SK-N-SH (cell line): ENCODE data around the gene STK11IP. TPM values are rescaled to one million over a fixed set of nuclear protein-coding genes. Genes with fewer than 3 reads are reported as not detected.

Experiments
- CTCF ChIA-PET: fragments of 300-600, 350-600 bp; formaldehyde crosslinking; extraction: SDS; loops from one replicate; lab custom pipeline; 2021; lab: Yijun Ruan, JAX
- POLR2A ChIA-PET: fragments of 350-600 bp; sonication (Branson Sonifier 250); formaldehyde crosslinking; extraction: SDS; loops from one replicate; lab custom pipeline; 2020; ENCODE audit warnings: antibody characterized with exemption, inconsistent platforms; lab: Yijun Ruan, JAX
- DNase-seq: peaks from one replicate; pipeline ENCODE4 v3.0.0; 2012
- H2AFZ ChIP-seq: fragments of 200-600 bp; sonication (generic); 2 replicates; pipeline ENCODE4 v1.8.1; 2016; ENCODE audit warnings: antibody characterized with exemption, mild to moderate bottlenecking, low read depth
- H3F3A ChIP-seq: fragments of 200-600 bp; sonication (generic); replicated peaks from 2 replicates; pipeline ENCODE3; 2016; ENCODE audit warnings: antibody characterized with exemption, mild to moderate bottlenecking; ENCODE audit not compliant: insufficient read depth
- H3K27ac ChIP-seq, 2 experiments: fragments of 200-500 bp in 1 of 2; fragments of 200-600 bp in 1 of 2; sonication (Bioruptor generic) in 1 of 2; sonication (generic), shearing (Covaris generic) in 1 of 2; 2 replicates each; pipeline versions ENCODE4 v1.5.1 to v1.6.1; 2014 to 2016; ENCODE audit warnings: low read depth in 2 of 2, inconsistent platforms in 1 of 2, low read length in 1 of 2, mild to moderate bottlenecking in 1 of 2, mixed read lengths in 1 of 2
- H3K27me3 ChIP-seq: fragments of 200-600 bp; sonication (generic), shearing (Covaris generic); 2 replicates; pipeline ENCODE4 v1.6.1; 2016; ENCODE audit warnings: mixed run types; ENCODE audit not compliant: insufficient read depth
- H3K36me3 ChIP-seq, 2 experiments: fragments of 200-500 bp in 1 of 2; fragments of 200-600 bp in 1 of 2; sonication (Bioruptor generic) in 1 of 2; sonication (generic) in 1 of 2; replicated peaks in 1 of 2; 2 replicates each; pipeline versions ENCODE3 to v1.5.1; 2014 to 2016; ENCODE audit warnings: low read length in 1 of 2, mild to moderate bottlenecking in 1 of 2; ENCODE audit not compliant: insufficient read depth in 2 of 2, control insufficient read depth in 1 of 2
- H3K4me1 ChIP-seq, 2 experiments: fragments of 200-500 bp in 1 of 2; fragments of 200-600 bp in 1 of 2; sonication (Bioruptor generic) in 1 of 2; sonication (generic), shearing (Covaris generic) in 1 of 2; 2 replicates each; pipeline versions ENCODE4 v1.5.1 to v1.6.1; 2014 to 2016; ENCODE audit warnings: low read depth in 1 of 2, low read length in 1 of 2, mixed run types in 1 of 2; ENCODE audit not compliant: insufficient read depth in 2 of 2, control insufficient read depth in 1 of 2
- H3K4me2 ChIP-seq: fragments of 200-600 bp; sonication (generic), shearing (Covaris generic); 2 replicates; pipeline ENCODE4 v1.6.1; 2017; ENCODE audit warnings: mixed run types
- H3K4me3 ChIP-seq, 2 experiments: fragments of 200-500 bp in 1 of 2; fragments of 200-600 bp in 1 of 2; sonication (Bioruptor generic) in 1 of 2; sonication (generic), shearing (Covaris generic) in 1 of 2; 2 replicates each; pipeline versions ENCODE4 v1.5.1 to v1.8.1; 2014 to 2016; ENCODE audit warnings: low read depth in 2 of 2, inconsistent platforms in 1 of 2, low read length in 1 of 2, mild to moderate bottlenecking in 1 of 2, mixed read lengths in 1 of 2, moderate library complexity in 1 of 2
- H3K79me2 ChIP-seq: fragments of 200-600 bp; sonication (generic); 2 replicates; pipeline ENCODE4 v1.8.1; 2017; ENCODE audit warnings: mild to moderate bottlenecking; ENCODE audit not compliant: insufficient read depth
- H3K9ac ChIP-seq: fragments of 200-600 bp; sonication (generic); 2 replicates; pipeline ENCODE4 v1.6.1; 2017; ENCODE audit warnings: mixed run types
- H3K9me2 ChIP-seq: fragments of 200-600 bp; sonication (generic); 2 replicates; pipeline ENCODE4 v1.6.1; 2017; ENCODE audit warnings: mixed run types
- H3K9me3 ChIP-seq: fragments of 200-600 bp; sonication (generic); 2 replicates; pipeline ENCODE4 v1.6.1; 2017; ENCODE audit warnings: mixed run types, mild to moderate bottlenecking, moderate library complexity
- H4K20me1 ChIP-seq: fragments of 200-600 bp; sonication (generic); 2 replicates; pipeline ENCODE4 v1.6.1; 2017; ENCODE audit warnings: mild to moderate bottlenecking, mixed run types; ENCODE audit not compliant: insufficient read depth
- CHD2 ChIP-seq: fragments of 150-350 bp; IDR thresholded peaks from 2 replicates; pipeline ENCODE4 v1.6.1; 2018; ENCODE audit warnings: low read length; ENCODE audit not compliant: partially characterized antibody
- FOSL2 ChIP-seq: IDR thresholded peaks from 2 replicates; pipeline ENCODE4 v1.4.0; 2012; ENCODE audit warnings: low read depth, mild to moderate bottlenecking, moderate library complexity, borderline replicate concordance
- GATA2 ChIP-seq: sonication (generic); formaldehyde crosslinking; IDR thresholded peaks from 2 replicates; pipeline ENCODE4 v1.5.0; 2020; ENCODE audit warnings: mild to moderate bottlenecking, missing genetic modification reagents
- JUND ChIP-seq: IDR thresholded peaks from 2 replicates; pipeline ENCODE4 v1.4.0; 2012
- MXI1 ChIP-seq: IDR thresholded peaks from 2 replicates; pipeline ENCODE4 v1.6.1; 2012; ENCODE audit warnings: mild to moderate bottlenecking, low read depth, low read length, improper control_type of control experiment
- NFIC ChIP-seq: IDR thresholded peaks from 2 replicates; pipeline ENCODE4 v1.4.0; 2012; ENCODE audit warnings: borderline replicate concordance
- POLR2AphosphoS5 ChIP-seq: IDR thresholded peaks from 2 replicates; pipeline ENCODE4 v1.6.1; 2012; ENCODE audit warnings: low read depth, low read length
- RAD21 ChIP-seq: IDR thresholded peaks from 2 replicates; pipeline ENCODE4 v1.6.1; 2012; ENCODE audit warnings: mild to moderate bottlenecking, low read length
- RXRA ChIP-seq: IDR thresholded peaks from 2 replicates; pipeline ENCODE4 v1.4.0; 2012; ENCODE audit warnings: low read depth, mild to moderate bottlenecking, borderline replicate concordance
- SIN3A ChIP-seq: IDR thresholded peaks from 2 replicates; pipeline ENCODE4 v1.6.1; 2012; ENCODE audit warnings: low read depth, mild to moderate bottlenecking, low read length, moderate library complexity, borderline replicate concordance
- TCF12 ChIP-seq: IDR thresholded peaks from 2 replicates; pipeline ENCODE4 v1.4.0; 2012
- TEAD4 ChIP-seq: IDR thresholded peaks from 2 replicates; pipeline ENCODE4 v1.4.0; 2012; ENCODE audit warnings: mild to moderate bottlenecking, borderline replicate concordance; ENCODE audit not compliant: insufficient read depth
- YY1 ChIP-seq: IDR thresholded peaks from 2 replicates; pipeline ENCODE4 v1.4.0; 2012; ENCODE audit warnings: low read depth, mild to moderate bottlenecking
- WGBS: methylation state at CpG from one replicate; pipeline ENCODE4 v1.1.6; 2017; ENCODE audit warnings: low lambda C conversion rate; 5-methylcytosine and 5-hydroxymethylcytosine counted together
- polyA plus RNA-seq, 3 experiments: library from polyadenylated mRNA; depleted of rRNA; stranded (reverse); fragments of >200 nt; gene quantifications; 2 replicates each; pipeline ENCODE4 v1.2.3, GENCODE V29; 2012
- TF ChIP-seq, protein P1 (sequence below): IDR thresholded peaks from 2 replicates; pipeline ENCODE4 v1.4.0; 2012; ENCODE audit warnings: low read depth, borderline replicate concordance
- TF ChIP-seq, protein P2 (sequence below): IDR thresholded peaks from 2 replicates; pipeline ENCODE4 v1.6.1; 2012; ENCODE audit warnings: mild to moderate bottlenecking, low read depth, low read length, moderate library complexity
- TF ChIP-seq, protein P3 (sequence below): IDR thresholded peaks from 2 replicates; pipeline ENCODE4 v1.4.0; 2012; ENCODE audit warnings: low read depth
- TF ChIP-seq, protein P4 (sequence below): fragments of 150-350 bp; IDR thresholded peaks from 2 replicates; pipeline ENCODE4 v1.6.1; 2016; ENCODE audit warnings: mild to moderate bottlenecking, low read depth, low read length

STK11IP gene
- polyA plus RNA-seq, 1 of the 3 experiments (the other 2 are of a cell fraction), result 22.9 TPM

DNA sequence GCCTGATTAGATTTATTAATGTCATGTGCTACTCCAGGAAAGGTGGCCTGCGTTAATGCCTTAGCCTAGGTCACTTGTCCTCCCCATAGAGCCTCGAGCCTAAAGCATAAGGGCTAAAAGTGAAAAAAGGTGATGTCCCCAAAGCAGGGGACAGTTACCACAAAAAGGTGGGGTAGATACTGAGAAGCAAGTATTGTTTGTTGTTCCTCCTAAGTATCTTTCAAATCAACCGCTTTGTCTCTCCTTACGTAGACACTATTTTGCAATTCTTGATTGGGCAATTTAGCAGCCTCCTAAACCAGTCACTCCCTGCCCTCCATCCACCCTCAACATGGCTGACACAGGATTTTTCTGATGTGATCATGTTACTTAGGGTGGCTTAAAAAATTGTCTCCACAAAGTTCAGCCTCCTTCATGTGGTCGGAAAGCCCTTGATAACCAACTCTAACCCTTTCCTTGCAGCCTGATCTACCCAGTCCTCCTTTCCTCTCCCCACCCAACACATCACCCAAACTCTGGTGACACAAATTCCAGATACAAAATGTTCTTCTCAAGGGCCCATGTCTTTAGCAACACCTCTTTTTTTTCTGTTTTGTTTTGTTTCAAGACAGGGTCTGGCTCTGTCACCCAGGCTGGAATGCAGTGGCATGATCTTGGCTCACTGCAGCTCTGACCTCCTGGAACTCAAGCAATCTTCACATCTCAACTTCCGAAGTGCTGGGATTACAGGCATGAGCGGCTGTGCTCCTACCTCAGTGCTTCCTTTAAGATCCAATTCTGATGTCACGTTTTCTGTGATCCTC, 18.6 kb upstream of the STK11IP start:
- CTCF ChIA-PET, result no interaction called here
- H3F3A ChIP-seq, result no peaks in the 10 kb centered on the region

More for the DNA sequence above, 18.6 kb upstream of the STK11IP start:
- H3K27me3 ChIP-seq, result peaks cover 7% of the 10 kb centered on the region; the same call in 1 of the 2 replicates
- H3K27ac ChIP-seq, result no peak overlapping the region
- no peak for DNase-seq
- H3K4me1 ChIP-seq, result no peaks in the 10 kb centered on the region
- no peaks in the 10 kb centered on the region for H3K9me3 ChIP-seq
- H4K20me1 ChIP-seq, result no peaks in the 10 kb centered on the region
- H3K4me3 ChIP-seq, result no peak overlapping the region
- no peaks in the 10 kb centered on the region for H3K36me3 ChIP-seq
- TF ChIP-seq, protein P1, sequence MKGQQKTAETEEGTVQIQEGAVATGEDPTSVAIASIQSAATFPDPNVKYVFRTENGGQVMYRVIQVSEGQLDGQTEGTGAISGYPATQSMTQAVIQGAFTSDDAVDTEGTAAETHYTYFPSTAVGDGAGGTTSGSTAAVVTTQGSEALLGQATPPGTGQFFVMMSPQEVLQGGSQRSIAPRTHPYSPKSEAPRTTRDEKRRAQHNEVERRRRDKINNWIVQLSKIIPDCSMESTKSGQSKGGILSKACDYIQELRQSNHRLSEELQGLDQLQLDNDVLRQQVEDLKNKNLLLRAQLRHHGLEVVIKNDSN, result no peak
- no peak for TF ChIP-seq FOSL2
- no peak for TF ChIP-seq SIN3A
- no peak for TF ChIP-seq RAD21
- TF ChIP-seq YY1, result no peak
- TF ChIP-seq CHD2, result no peak
- TF ChIP-seq TEAD4, result no peak
- TF ChIP-seq, protein P2, sequence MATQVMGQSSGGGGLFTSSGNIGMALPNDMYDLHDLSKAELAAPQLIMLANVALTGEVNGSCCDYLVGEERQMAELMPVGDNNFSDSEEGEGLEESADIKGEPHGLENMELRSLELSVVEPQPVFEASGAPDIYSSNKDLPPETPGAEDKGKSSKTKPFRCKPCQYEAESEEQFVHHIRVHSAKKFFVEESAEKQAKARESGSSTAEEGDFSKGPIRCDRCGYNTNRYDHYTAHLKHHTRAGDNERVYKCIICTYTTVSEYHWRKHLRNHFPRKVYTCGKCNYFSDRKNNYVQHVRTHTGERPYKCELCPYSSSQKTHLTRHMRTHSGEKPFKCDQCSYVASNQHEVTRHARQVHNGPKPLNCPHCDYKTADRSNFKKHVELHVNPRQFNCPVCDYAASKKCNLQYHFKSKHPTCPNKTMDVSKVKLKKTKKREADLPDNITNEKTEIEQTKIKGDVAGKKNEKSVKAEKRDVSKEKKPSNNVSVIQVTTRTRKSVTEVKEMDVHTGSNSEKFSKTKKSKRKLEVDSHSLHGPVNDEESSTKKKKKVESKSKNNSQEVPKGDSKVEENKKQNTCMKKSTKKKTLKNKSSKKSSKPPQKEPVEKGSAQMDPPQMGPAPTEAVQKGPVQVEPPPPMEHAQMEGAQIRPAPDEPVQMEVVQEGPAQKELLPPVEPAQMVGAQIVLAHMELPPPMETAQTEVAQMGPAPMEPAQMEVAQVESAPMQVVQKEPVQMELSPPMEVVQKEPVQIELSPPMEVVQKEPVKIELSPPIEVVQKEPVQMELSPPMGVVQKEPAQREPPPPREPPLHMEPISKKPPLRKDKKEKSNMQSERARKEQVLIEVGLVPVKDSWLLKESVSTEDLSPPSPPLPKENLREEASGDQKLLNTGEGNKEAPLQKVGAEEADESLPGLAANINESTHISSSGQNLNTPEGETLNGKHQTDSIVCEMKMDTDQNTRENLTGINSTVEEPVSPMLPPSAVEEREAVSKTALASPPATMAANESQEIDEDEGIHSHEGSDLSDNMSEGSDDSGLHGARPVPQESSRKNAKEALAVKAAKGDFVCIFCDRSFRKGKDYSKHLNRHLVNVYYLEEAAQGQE, result no peak
- TF ChIP-seq RXRA, result no peak
- TF ChIP-seq MXI1, result no peak
- TF ChIP-seq TCF12, result no peak
- TF ChIP-seq, protein P3, sequence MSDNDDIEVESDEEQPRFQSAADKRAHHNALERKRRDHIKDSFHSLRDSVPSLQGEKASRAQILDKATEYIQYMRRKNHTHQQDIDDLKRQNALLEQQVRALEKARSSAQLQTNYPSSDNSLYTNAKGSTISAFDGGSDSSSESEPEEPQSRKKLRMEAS, result no peak
- TF ChIP-seq GATA2 (CRISPR knock-in tag), result no peak
- TF ChIP-seq POLR2AphosphoS5, result no peak
- TF ChIP-seq NFIC, result no peak
- no peak for TF ChIP-seq JUND
- TF ChIP-seq, protein P4, sequence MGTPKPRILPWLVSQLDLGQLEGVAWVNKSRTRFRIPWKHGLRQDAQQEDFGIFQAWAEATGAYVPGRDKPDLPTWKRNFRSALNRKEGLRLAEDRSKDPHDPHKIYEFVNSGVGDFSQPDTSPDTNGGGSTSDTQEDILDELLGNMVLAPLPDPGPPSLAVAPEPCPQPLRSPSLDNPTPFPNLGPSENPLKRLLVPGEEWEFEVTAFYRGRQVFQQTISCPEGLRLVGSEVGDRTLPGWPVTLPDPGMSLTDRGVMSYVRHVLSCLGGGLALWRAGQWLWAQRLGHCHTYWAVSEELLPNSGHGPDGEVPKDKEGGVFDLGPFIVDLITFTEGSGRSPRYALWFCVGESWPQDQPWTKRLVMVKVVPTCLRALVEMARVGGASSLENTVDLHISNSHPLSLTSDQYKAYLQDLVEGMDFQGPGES, result no peak
- TF ChIP-seq, all 33 proteins: peak for 0
- H3K79me2 ChIP-seq, result no peaks in the 10 kb centered on the region
- no peak overlapping the region for H3K4me2 ChIP-seq
- POLR2A ChIA-PET, result interaction anchor here (0.6 kb wide), 2 partner anchors 149 to 275 kb away, joined by 3 to 9 read pairs; no protein-coding TSS in a partner anchor
- no peaks in the 10 kb centered on the region for H3K9me2 ChIP-seq
- 71% methylated on average over 8 of the region's 8 CpGs for WGBS
- no peak overlapping the region for H3K9ac ChIP-seq
- no peak overlapping the region for H2AFZ ChIP-seq
